IPS-18c (cell line): ENCODE results near the gene ATP1A3.
"Not testable (repeated sequence)": the region's sequence is repeated elsewhere in the genome, so short reads cannot be mapped to it uniquely, and the experiment has no call there.

Source experiments
- H3K4me3 ChIP-seq: 2 replicates; pipeline ENCODE4 v1.7.0; 2013; ENCODE audit warnings: low read depth, mild to moderate bottlenecking, low read length, moderate library complexity; ENCODE audit not compliant: insufficient read depth
- H3K9me3 ChIP-seq: one replicate; pipeline ENCODE4 v1.6.1; 2013; ENCODE audit warnings: mild to moderate bottlenecking, low read length, moderate library complexity; ENCODE audit not compliant: control insufficient read depth, insufficient read depth

The ATP1A3 gene

GRCh38 chr19:41939861-41940730, 53.9 kb downstream of the ATP1A3 start:
- peak overlapping the region; percentile 56 for H3K4me3 ChIP-seq

GRCh38 chr19:41939209-41939608, 54.8 kb downstream of the ATP1A3 start:
- not testable (repeated sequence) for H3K4me3 ChIP-seq, H3K9me3 ChIP-seq

More at GRCh38 chr19:41939861-41940730, 53.9 kb downstream of the ATP1A3 start:
- H3K9me3 ChIP-seq, result no peaks in the 10 kb centered on the region

- no peaks in the 10 kb centered on the region for H3K9me3 ChIP-seq
- no peak overlapping the region for H3K4me3 ChIP-seq
These were observed 56.2 kb downstream of the ATP1A3 start for GRCh38 chr19:41937525-41938468.

GRCh38 chr19:41936961-41937360, 57.1 kb downstream of the ATP1A3 start:
- Histone ChIP-seq H3K4me3 (no peak overlapping the region), H3K9me3 (no peaks in the 10 kb centered on the region)

GRCh38 chr19:41936416-41936850, 57.6 kb downstream of the ATP1A3 start:
- Histone ChIP-seq H3K9me3 (no peaks in the 10 kb centered on the region), H3K4me3 (no peak overlapping the region)

- H3K4me3 ChIP-seq, result no peak overlapping the region
- no peaks in the 10 kb centered on the region for H3K9me3 ChIP-seq
These were observed 58.1 kb downstream of the ATP1A3 start for GRCh38 chr19:41935760-41936415.

- no peak overlapping the region for H3K4me3 ChIP-seq
- no peaks in the 10 kb centered on the region for H3K9me3 ChIP-seq
These were observed 59.1 kb downstream of the ATP1A3 start for GRCh38 chr19:41934849-41935374.

GRCh38 chr19:41933693-41934426, 60.2 kb downstream of the ATP1A3 start:
- no peak overlapping the region for H3K4me3 ChIP-seq
- no peaks in the 10 kb centered on the region for H3K9me3 ChIP-seq

GRCh38 chr19:41932720-41933332, 61.2 kb downstream of the ATP1A3 start:
- Histone ChIP-seq H3K4me3 (no peak overlapping the region), H3K9me3 (no peaks in the 10 kb centered on the region)

GRCh38 chr19:41932259-41932719, 61.7 kb downstream of the ATP1A3 start:
- H3K9me3 ChIP-seq, result no peaks in the 10 kb centered on the region
- H3K4me3 ChIP-seq, result no peak overlapping the region

GRCh38 chr19:41930926-41931592, 63.0 kb downstream of the ATP1A3 start:
- Histone ChIP-seq H3K4me3 (no peak overlapping the region), H3K9me3 (no peaks in the 10 kb centered on the region)

GRCh38 chr19:41930322-41930722, 63.7 kb downstream of the ATP1A3 start:
- Histone ChIP-seq H3K9me3 (no peaks in the 10 kb centered on the region), H3K4me3 (no peak overlapping the region)

GRCh38 chr19:41929536-41930071, 64.4 kb downstream of the ATP1A3 start:
- Histone ChIP-seq H3K9me3 (no peaks in the 10 kb centered on the region), H3K4me3 (no peak overlapping the region)

GRCh38 chr19:41928754-41929535, 65.1 kb downstream of the ATP1A3 start:
- Histone ChIP-seq H3K4me3 (0 out of 2 replicates have a peak overlapping the region, but pooled peaks have one; percentile 45), H3K9me3 (no peaks in the 10 kb centered on the region)
